NCI-H2029 (cell line): ENCODE data around the gene PSMD1.

Source experiments
- DNase-seq: peaks from one replicate; lab custom pipeline; 2025; lab: John Stamatoyannopoulos, UW

PSMD1 gene

DNA sequence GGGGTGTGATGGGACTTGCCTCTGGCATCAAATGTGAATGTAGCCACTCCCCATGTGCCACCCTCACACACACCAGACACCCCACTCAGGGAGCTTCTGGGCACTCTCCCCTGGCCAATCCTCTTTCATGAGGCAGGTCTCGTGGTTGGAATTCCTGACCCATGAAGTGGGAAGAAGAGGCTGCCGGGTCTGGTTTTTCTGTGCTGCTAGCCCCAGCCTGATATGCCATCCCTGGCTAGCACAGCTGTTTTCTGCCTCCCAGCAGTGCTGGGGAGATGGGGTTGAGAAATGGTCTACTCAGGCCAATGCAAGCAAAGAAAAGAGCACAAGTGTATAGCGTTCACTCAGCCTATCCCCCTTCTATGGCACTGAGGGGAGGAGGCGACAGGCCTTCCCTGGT is 20.5 kb upstream of the PSMD1 start:
- no peak for DNase-seq

DNA sequence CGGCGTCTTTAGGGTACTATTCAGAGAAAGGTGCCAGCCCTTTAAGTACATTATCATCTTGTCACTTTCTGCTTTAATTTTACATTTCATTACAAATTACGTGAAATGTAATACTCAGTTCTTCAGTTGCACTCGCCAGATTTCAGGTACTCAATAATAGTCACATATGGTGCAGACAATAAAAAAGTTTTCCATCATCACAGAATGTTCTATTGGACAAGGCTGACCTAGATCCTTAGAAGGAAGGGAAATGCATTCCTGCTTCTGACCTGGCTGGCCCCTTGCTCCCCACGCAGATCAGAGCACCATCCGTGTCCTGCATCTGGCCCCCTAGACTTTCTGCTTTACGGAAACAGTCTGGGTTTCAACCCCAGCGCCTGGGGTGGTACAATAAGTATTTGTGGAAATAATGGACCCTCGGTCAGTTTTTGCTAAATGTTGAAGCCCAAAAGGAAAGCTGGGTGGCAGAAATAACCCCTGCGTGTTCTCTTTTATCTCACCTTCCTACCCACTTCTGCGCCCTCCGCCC is 20.0 kb upstream of the PSMD1 start:
- no peak for DNase-seq

DNA sequence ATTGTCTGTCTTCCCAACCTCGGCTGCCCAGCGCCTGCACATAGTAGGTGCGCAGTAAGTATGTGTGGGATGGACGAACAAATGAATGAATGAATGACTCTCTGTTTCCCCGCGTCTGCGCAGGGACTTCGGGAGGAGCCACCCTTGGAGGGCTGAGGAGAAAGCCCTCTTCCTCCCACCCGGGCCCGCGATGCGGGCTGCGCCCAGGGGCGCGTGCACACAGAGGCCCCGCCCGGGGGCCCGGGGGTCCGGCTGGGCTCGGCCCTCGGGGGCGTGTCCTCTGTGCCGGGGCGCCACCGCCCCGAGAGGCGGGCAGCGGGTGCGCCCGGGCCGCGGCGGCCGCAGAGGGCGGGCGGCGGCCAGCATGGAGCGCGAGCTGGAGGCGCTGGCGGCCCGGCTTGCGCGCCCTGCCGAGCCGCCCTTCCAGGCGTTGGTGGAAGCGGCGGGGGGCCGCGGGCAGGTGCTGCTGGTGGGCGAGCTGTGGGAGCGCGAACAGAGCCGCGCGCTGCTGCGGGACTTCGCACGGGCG is 19.4 kb upstream of the PSMD1 start, which contains the start of gene C2orf72:
Gene C2orf72, plus strand, starts transcription at position 322 of the 529 bp plus-strand sequence. Its CDS starts 43 bp downstream, at position 365.
- no peak for DNase-seq

DNA sequence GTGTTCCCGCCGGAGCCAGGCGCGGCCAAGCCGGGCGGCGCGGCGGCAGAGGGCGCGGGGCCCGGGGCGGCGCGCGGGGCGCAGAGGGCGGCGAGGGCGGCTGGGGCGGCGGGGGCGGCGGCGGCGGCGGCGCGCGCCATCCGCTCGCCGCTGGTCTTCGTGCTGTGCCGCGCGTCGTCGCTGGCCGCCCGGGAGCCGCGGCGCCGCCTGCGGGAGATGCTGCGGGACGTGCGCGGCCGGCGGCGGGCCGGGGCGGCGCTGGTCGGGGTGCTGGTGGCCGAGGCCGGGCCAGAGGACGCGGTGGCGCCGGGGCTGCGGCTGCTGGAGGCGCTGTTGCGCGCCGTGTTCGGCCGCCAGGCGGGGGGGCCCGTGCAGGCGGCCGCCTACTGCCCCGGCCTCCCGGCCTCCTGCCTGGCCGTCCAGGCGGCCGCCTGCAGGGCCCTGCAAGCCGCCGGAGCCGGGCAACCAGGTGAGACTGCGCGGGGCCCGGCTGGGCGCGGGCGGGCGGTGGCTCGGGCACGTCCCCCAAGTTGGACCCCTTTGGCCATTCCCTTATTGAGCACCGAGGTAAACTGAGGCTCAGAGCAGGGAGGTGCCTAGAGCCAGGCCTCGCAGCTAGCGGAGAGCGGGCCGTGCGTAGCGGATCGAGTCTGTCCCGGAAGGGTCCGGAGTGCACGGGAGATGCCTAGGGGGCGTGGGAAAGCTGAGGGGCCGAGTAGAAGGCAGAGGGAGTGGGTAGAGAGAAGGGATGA is 18.8 kb upstream of the PSMD1 start:
- DNase-seq, result no peak

DNA sequence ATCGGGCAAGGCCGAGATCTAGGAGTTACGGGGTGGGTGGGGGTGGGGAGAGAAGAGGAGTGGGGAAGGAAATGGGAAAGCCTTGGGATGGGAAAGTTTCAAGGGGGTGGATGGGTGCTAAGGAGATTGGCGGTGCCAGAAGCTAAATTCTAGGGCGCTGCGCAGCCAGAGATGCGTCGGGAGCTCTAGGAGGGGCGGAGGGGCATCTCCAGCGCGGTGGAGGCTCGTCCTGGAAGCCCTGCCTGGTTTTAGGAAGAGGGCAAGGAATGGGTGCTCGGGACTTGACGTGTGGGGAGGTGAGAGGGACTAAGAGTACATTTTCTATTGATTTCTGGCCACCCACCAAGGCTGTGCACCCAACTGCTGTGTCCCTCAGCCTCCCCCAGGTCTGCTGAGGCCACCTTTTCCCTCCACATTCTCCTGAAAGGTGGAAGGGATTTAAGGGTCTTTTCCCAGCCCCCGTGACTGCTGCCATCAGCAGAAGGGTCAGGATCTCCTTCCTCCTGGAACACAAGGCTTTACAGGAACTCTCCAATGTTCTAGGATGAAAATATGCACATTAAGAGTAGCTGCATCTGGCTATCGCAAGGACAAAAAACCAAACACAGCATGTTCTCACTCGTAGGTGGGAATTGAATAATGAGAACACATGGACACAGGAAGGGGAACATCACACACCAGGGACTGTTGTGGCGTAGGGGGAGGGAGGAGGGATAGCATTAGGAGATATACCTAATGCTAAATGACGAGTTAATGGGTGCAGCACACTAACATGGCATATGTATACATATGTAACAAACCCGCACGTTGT is 18.0 kb upstream of the PSMD1 start:
- no peak for DNase-seq

DNA sequence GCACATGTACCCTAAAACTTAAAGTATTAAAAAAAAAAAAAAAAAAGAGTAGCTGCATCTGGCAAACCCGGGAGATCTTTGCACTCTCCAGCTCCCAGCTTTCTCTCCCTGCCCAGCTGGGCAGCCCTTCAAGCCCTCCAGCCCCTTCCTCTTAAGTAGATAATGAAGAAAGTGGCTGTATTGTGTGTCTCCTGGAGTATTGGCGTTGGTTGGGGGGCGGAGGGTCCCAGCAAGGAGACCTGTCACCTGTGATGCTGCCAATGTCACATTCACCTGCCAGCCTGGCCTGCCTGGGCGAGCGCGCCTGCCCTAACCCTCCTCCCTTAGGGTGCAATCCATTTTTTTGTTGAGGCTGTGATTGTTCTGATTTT is 17.4 kb upstream of the PSMD1 start:
- no peak for DNase-seq

DNA sequence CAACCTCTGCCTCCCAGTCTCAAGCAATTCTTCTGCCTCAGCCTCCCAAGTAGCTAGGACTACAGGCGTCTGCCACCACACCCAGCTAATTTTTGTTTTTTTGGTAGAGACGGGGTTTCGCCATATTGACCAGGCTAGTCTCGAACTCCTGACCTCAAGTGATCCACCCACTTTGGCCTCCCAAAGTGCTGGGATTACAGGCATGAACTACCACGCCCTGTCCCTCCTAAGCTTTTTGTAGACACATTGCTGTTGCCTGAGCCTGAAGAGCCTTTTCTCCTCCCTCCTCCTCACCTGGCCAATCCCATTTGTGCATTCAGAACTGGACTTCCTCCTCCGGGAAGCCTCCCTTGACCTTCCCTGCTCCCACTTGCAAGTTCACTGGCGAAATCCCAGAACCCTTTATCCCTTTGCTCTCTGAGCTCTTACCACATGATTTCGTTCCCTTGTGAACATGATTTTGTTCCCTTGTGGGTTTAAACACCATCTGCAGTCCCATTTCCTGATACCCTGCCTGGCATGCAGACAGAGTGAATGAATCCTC is 16.8 kb upstream of the PSMD1 start:
- DNase-seq, result no peak

DNA sequence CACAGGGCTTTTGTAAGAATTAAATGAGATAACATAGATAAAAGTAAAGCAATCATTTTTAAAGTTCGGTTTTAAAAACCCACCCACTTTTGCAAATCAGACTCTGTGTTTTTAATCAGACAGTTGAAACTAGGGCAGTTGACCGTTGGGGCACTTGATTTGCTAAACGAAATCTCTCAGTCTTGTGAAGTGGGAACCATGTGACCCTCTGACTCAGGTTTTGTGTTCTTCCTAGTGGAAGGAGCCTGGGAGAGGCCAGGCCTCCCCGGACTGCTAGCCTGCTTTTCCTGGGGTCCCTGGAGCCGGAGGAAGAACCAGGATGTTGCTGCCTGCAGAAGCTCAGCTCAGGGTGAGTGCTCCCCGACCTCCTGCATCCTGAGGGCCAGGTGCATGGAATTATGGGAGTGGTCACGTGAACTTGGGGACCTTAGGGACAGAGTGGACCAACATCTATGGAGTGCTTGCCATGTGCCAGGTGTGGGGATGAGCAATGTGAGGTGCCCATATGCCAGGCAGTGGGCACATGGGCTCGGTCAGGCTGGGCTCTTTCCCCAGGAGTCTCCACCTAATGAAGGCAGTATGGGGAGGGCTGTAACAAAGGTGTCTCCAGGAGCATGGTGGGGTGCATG is 15.5 kb upstream of the PSMD1 start:
- no peak for DNase-seq

DNA sequence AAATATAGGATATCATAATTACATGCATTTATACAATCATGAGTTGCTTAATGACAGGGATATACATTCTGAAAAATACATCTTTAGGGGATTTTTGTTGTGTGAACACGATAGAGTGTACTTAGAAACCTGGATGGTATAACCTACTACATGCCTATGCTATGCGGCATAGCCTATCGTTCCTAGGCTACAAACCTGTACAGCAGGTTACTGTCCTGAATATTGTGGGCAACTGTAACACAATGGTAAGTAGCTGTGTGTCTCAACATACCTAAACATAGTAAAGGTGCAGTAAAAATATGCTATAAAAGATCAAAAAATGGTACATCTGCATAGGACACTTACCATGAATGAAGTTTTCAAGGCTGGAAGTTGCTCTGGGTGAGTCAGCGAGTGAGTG is 12.9 kb upstream of the PSMD1 start:
- no peak for DNase-seq

DNA sequence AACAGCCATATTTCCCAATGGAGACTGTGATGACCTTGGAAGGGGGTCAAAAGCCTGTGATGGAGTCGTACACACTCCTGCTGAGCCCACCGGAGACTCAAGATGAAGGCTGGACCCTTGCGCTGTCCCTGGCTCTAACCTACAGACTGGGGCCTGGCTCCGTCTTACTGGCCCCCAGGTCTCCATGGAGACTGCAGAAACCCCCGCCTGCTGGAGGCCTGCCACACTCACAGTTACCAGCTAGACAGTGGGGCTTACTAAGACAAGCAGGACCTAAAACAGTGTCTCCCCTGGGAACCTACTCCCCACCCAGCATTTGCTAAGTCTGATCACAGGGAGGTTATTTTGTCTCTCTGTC is 9.8 kb upstream of the PSMD1 start:
- DNase-seq, result no peak

DNA sequence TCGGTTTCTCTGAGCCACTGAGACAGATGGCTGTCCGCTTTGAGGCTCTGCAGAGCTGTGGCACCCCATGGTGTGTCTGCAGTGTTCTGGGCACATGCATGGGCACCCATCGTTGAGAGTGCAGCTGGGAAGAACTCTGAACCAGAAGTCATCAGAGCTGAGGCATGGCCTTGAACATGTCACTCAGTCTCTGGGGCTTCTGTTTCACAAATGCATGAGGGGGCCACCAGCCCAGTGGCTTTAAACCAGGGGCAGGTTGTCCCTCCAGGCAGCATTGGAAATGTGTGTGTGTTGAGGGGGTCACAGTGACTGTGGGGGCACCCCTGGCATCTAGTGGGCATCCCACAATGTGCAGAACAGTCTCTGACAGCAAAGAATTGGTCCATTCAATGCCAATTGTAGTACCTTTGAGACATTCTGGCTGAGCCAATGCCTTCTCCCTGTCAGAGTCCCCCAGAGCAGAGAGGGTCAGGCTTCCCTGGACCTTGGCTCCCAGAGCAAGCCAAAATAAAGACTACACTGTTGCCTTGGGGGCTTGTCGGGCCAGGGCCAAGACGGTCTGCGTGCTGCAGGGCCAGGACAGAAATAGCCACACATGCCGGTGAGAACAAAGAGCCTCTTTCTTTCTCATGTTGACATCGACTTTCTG is 9.3 kb upstream of the PSMD1 start:
- no peak for DNase-seq

DNA sequence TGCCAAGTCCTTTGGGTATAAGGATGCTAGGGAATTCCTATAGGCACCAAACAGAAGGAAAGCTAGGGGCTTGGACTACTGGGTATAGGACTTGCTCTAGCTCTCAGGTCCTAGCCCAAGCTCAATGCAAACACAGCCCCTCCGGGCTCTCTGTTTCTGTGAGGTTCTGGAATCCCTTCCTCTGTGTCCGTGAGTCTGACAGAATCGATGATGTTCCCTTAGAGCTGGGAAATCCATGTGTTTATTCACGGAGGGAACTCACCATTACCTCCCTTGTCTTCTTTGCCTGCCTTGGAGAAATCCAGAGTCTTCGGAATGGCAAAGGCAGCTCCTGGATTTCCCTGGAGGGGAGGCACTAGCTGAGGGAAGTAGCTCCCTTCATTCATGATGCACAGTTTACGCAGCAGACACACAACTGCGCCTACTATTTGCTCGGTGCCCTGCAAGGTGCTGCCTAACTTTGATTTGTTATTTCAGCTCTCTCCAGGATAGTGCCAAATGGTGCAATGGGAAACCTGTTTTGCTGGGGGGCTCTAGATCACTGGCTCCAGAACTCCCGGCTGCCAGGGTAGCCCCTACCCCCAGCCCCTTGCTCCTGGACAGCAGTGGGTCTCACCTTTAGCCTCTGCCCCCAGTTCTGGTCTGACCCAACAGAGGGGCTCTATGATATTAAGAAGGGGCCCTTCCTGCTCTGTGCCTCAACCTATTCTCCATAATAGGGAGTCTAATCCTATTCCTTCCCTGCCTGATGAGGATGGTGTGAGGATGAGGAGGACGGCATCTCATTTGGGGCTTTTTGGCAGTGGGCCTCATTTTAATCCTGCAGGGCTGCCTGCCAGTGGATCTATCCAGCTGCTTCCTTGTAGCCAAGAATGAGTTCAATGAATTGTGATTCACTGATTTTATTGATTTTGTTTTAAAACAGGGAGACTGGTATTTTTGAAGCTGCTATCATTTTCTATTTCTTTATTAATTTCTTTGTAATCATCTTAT is 8.4 kb upstream of the PSMD1 start:
- DNase-seq, result no peak

DNA sequence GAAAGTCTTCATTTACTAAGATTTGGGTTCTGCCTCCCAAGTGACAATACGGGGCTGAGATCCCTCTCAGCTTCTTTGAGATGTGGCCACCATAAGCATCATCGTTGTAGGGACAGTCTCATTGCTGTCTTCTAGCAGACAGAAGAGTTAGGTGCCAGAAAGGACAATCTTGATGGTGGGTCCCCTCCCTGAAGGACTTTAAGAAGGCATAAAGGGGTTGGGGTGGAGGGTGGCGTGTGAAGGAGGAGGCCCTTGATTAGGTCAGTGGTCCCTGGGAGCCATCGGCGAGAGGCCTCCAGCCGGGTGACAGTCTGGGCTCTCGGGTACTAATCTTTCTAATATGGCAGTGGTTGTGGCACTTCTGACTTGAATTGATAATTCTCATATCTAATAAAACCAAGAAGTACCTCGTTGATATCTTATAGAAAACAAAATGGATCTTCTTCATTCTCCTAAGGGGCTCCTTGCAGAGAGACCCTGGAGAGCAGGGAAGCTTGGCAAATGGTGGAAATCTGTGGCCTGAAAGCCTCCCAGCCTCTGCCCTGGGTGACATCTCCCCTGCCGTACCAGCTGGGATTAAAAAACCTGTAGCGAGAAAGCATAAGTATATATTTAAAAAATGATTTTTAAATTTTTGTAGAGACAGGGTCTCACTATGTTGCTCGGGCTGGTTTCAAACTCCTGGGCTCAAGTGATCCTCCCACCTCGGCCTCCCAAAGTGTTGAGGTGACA is 7.2 kb upstream of the PSMD1 start:
- no peak for DNase-seq

DNA sequence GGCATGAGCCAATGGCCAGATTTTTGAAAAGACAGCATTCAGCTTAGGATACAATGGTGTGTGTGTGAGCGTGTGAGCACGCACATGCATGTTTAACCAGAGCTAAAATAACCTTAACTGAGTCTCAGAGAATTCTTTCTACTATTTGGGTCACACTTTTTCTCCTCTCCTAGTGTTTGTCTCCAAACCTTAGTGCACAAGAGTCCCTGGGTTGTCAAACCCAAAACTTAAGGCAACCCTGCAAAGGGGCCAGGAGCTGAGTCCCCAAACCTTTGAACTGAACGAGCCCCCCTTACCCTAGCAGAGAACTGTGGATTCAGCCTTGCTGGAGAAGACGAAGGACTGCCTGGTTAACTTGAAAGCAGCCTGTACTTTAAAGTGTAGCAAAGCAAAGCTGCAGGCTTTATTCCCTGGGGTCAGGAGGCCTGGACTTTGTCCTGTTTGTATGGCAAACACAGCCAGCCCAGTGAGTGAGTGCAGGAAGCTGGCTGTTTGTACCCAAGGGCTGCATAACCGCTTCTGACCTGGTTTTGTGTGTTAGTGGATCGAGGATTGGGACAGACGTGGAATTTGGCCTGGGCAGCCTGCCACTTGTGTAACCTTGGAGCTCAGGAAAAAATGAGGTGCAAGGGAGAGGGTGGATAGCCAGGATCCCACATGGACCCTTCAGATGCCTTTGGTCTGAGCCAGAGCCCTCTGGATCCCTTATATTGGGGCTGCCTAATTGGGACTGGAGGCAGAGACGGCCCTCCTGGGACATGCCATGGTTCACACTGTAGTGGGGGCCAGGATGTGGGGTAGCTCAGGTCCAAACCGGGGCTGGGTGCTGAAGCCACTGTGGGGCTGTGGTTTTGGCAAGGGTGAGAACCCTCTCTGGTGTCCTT is 6.4 kb upstream of the PSMD1 start:
- DNase-seq, result no peak

DNA sequence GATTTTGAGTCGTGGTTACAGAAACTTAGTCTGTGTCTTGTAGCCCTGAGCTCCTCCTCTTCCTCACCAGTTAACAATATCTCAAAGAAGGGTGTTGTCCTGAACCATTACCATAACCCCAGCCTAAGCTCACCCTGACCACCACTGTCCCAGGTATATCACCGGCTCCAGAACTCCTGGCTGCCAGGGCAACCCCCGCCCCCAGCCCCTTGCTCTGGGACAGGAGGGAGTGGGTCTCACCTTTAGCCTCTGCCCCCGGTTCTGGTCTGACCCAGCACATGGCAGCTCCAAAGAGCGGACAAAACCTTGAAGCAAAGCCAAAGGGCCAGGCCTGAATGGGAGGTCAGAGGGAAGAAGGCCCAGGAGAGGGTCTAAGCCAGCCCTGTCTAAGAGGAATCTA is 5.6 kb upstream of the PSMD1 start:
- no peak for DNase-seq

DNA sequence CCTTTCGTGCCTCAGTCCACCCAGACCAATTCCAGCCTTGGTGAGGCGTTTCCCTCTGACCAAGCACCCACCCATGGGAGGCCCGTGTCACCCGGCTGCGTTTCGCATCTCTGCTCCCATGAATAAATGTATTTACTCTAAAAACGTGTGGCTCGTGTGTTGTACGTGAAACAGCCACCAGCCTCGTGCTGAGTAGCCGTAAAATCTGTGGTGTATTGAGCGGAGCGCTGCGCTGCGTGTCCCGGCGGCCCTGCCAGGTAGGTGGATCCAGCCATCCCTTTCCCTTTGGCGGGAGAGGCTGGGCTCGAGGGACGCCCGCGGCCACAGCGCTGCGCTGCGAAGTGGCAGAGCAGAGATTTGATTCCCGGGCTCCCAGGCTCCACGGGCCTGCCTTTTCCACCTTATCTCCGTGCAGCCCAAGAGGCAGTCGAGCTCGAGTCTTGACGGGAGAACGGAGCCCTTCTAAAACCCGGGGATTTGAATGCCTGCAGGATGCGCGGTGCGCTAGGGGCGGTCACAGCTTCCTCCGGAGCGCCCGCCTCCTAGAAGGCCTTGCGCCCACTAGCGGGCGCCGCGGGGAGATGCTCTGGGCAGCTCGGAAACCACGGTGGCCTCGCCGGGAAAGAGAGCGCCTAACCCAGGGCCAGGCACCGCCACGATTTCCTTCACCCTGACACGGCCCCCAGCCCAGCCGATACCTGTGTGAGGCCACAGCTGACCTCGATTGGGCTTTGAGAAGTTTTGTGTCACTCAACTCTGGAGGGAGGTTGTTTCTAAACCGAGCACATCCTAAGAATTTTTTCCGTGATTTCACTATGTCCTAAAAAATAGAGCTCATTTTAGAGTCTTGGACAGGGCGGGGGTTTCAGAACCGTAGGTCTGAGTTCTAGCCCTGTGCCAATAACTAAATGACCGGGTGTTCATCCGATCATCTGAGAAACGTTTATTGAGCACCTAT is 3.9 kb upstream of the PSMD1 start:
- peak; percentile 65 for DNase-seq

DNA sequence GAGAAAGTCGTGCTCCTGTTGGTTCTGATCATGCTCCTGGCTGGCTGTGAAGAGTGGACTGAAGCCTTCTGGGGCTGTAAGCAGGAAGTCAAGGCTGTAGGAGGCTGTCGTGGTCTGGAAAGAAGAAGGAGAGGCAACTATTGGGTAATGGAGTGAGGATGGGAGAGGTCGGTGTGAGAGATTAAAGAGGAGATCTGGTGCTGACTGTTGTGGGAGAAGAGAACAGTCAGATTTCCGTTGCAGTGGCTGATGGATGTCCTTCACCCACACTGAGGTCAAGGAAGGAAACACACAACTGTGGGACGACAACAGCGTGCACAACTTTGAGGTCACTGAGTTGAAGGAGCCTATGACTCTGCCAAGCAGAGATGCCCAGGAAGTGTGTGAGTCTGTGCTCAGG is 2.8 kb upstream of the PSMD1 start:
- no peak for DNase-seq

DNA sequence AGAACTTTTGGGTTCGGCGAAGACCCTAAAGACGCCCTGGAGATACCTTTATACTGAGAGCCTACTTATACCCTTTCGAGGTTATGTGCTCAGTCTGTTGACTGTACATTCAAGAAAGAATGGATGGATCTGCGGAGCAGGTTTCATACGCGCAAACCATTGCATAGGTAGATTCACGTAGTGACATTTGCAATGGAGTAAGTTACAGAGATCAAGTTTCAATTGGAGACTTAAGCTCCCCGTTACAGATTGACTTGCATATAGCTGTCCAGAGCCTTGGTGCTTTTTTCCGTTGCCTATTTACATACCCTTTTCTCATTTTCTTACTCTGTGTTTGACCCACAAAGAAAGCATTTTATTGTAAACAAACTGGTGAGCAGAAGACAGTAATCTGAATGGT is 923 bp downstream of the PSMD1 start:
- no peak for DNase-seq
